H1 (cell line): ENCODE measurements around the gene BRD1. TPM values are rescaled to one million over a fixed set of nuclear protein-coding genes. Genes with fewer than 3 reads are reported as not detected.

Experiments
- CTCF ChIA-PET: fragments of 300-600 bp; sonication (Branson Sonifier 250); formaldehyde crosslinking; loops from one replicate; lab custom pipeline; 2021; ENCODE audit not compliant: partially characterized antibody; lab: Charles Lee
- POLR2A ChIA-PET: fragments of 300-600 bp; sonication (Branson Sonifier 250); formaldehyde crosslinking; loops from one replicate; lab custom pipeline; 2021; ENCODE audit warnings: inconsistent platforms; ENCODE audit not compliant: partially characterized antibody; lab: Charles Lee
- DNase-seq, 2 experiments: peaks; one replicate each; pipeline versions ENCODE4 v3.0.0 to v3.0.0-alpha.2; 2010 to 2022; ENCODE audit warnings: low spot score in 2 of 2, low read depth in 1 of 2, mixed read lengths in 1 of 2
- FAIRE-seq: peaks from 2 replicates; lab custom pipeline; 2011; peaks lifted over from hg19 to GRCh38; lab: Jason Lieb, UNC
- H2AFZ ChIP-seq: 2 replicates; pipeline ENCODE4 v1.8.1; 2012; ENCODE audit warnings: low read length, inconsistent platforms
- H2AK5ac ChIP-seq: 2 replicates; pipeline ENCODE4 v1.6.1; 2013; ENCODE audit warnings: low read depth, low read length
- H2BK120ac ChIP-seq: replicated peaks from 2 replicates; pipeline ENCODE3; 2013; ENCODE audit warnings: low read depth, low read length, inconsistent platforms
- H2BK12ac ChIP-seq: 2 replicates; pipeline ENCODE4 v1.6.1; 2013; ENCODE audit warnings: low read depth, low read length
- H2BK15ac ChIP-seq: 2 replicates; pipeline ENCODE4 v1.6.1; 2013; ENCODE audit warnings: low read length
- H2BK20ac ChIP-seq: 2 replicates; pipeline ENCODE4 v1.6.1; 2013; ENCODE audit warnings: low read length
- H2BK5ac ChIP-seq: 2 replicates; pipeline ENCODE4 v1.6.1; 2013; ENCODE audit warnings: low read depth, low read length
- H3K14ac ChIP-seq: 2 replicates; pipeline ENCODE4 v1.6.1; 2013; ENCODE audit warnings: inconsistent platforms; ENCODE audit not compliant: insufficient read length
- H3K18ac ChIP-seq: 2 replicates; pipeline ENCODE4 v1.6.1; 2013; ENCODE audit warnings: low read length; ENCODE audit errors: extremely low read depth
- H3K23ac ChIP-seq: 2 replicates; pipeline ENCODE4 v1.6.1; 2013; ENCODE audit warnings: inconsistent platforms; ENCODE audit not compliant: insufficient read length
- H3K23me2 ChIP-seq: 2 replicates; pipeline ENCODE4 v1.6.1; 2013; ENCODE audit warnings: low read depth, low read length
- H3K27ac ChIP-seq: 2 replicates; pipeline ENCODE4 v1.6.1; 2011; ENCODE audit warnings: low read depth, low read length, inconsistent platforms
- H3K27me3 ChIP-seq, 4 experiments: replicated peaks in 1 of 4; 1 replicate in 1 of 4; 2 replicates in 3 of 4; pipeline versions ENCODE4 v1.6.1 to v1.8.1; 2011 to 2013; ENCODE audit warnings: low read length in 3 of 4, mild to moderate bottlenecking in 3 of 4, inconsistent platforms in 2 of 4, mixed read lengths in 2 of 4, moderate library complexity in 1 of 4; ENCODE audit not compliant: control insufficient read depth in 3 of 4, insufficient read depth in 3 of 4; ENCODE audit errors: extremely low read depth in 1 of 4
- H3K36me3 ChIP-seq, 4 experiments: 2 replicates each; pipeline versions ENCODE4 v1.6.1 to v1.8.1; 2011 to 2013; ENCODE audit warnings: mild to moderate bottlenecking in 4 of 4, low read length in 3 of 4, moderate library complexity in 2 of 4, control low read depth in 1 of 4, inconsistent platforms in 1 of 4; ENCODE audit not compliant: insufficient read depth in 4 of 4, control insufficient read depth in 2 of 4
- H3K4ac ChIP-seq: replicated peaks from 2 replicates; pipeline ENCODE3; 2013; ENCODE audit warnings: low read length, low read depth, mixed read lengths, inconsistent platforms; ENCODE audit not compliant: insufficient read length
- H3K4me1 ChIP-seq, 4 experiments: replicated peaks in 1 of 4; 1 replicate in 1 of 4; 2 replicates in 3 of 4; pipeline versions ENCODE4 v1.6.1 to v1.8.1; 2011 to 2013; ENCODE audit warnings: low read length in 3 of 4, inconsistent platforms in 2 of 4, mixed read lengths in 1 of 4; ENCODE audit not compliant: insufficient read depth in 4 of 4, control insufficient read depth in 3 of 4
- H3K4me2 ChIP-seq, 2 experiments: 2 replicates each; pipeline versions ENCODE4 v1.6.1 to v1.8.1; 2011 to 2013; ENCODE audit warnings: low read depth in 2 of 2, low read length in 2 of 2, control low read depth in 1 of 2, inconsistent platforms in 1 of 2, mild to moderate bottlenecking in 1 of 2; ENCODE audit not compliant: insufficient read depth in 1 of 2
- H3K4me3 ChIP-seq, 4 experiments: fragments of 200-600, 300-600 bp in 1 of 4; sonication (generic), shearing (Covaris generic), sonication (Bioruptor Twin) in 1 of 4; 2 replicates each; pipeline versions ENCODE4 v1.5.1 to v1.8.1; 2011 to 2016; ENCODE audit warnings: low read length in 4 of 4, low read depth in 3 of 4, control low read depth in 2 of 4, inconsistent platforms in 2 of 4, mild to moderate bottlenecking in 2 of 4, mixed read lengths in 1 of 4, moderate library complexity in 1 of 4; ENCODE audit not compliant: insufficient read depth in 2 of 4; ENCODE audit errors: extremely low read depth in 1 of 4
- H3K56ac ChIP-seq: replicated peaks from 2 replicates; pipeline ENCODE3; 2013; ENCODE audit warnings: low read depth, mild to moderate bottlenecking, mixed read lengths, low read length, inconsistent platforms; ENCODE audit not compliant: insufficient read length
- H3K79me1 ChIP-seq: 2 replicates; pipeline ENCODE4 v1.6.1; 2013; ENCODE audit warnings: low read depth, low read length, control low read depth
- H3K79me2 ChIP-seq, 2 experiments: 2 replicates each; pipeline versions ENCODE4 v1.6.1 to v1.8.1; 2012 to 2013; ENCODE audit warnings: low read length in 2 of 2, mild to moderate bottlenecking in 2 of 2, inconsistent platforms in 1 of 2; ENCODE audit not compliant: insufficient read depth in 2 of 2, control insufficient read depth in 1 of 2
- H3K9ac ChIP-seq, 4 experiments: replicated peaks in 1 of 4; 1 replicate in 1 of 4; 2 replicates in 3 of 4; pipeline versions ENCODE4 v1.6.1 to v1.8.1; 2011 to 2013; ENCODE audit warnings: low read depth in 3 of 4, low read length in 3 of 4, control low read depth in 2 of 4, mild to moderate bottlenecking in 2 of 4, moderate library complexity in 2 of 4, inconsistent platforms in 1 of 4; ENCODE audit errors: extremely low read depth in 1 of 4
- H3K9me3 ChIP-seq, 2 experiments: 2 replicates each; pipeline versions ENCODE4 v1.6.1 to v1.8.1; 2012 to 2013; ENCODE audit warnings: mild to moderate bottlenecking in 2 of 2, moderate library complexity in 2 of 2, control low read depth in 1 of 2, inconsistent platforms in 1 of 2, low read depth in 1 of 2, low read length in 1 of 2, mixed read lengths in 1 of 2; ENCODE audit not compliant: insufficient read depth in 2 of 2
- H4K20me1 ChIP-seq, 2 experiments: replicated peaks in 1 of 2; 2 replicates each; pipeline versions ENCODE3 to v1.8.1; 2011 to 2013; ENCODE audit warnings: inconsistent platforms in 2 of 2, low read length in 2 of 2, mild to moderate bottlenecking in 1 of 2; ENCODE audit not compliant: insufficient read depth in 2 of 2, control insufficient read depth in 1 of 2
- H4K5ac ChIP-seq: 2 replicates; pipeline ENCODE4 v1.6.1; 2013; ENCODE audit warnings: low read length, low read depth, mixed read lengths, inconsistent platforms; ENCODE audit not compliant: insufficient read length
- H4K8ac ChIP-seq: 2 replicates; pipeline ENCODE4 v1.8.0; 2013; ENCODE audit warnings: mild to moderate bottlenecking, moderate library complexity, low read length, inconsistent platforms; ENCODE audit not compliant: insufficient read depth; ENCODE audit errors: extremely low read depth
- H4K91ac ChIP-seq: replicated peaks from 2 replicates; pipeline ENCODE3; 2013; ENCODE audit warnings: low read length, mixed read lengths, inconsistent platforms; ENCODE audit not compliant: insufficient read length
- ASH2L ChIP-seq: fragments of 200-600, 300-600 bp; sonication (generic); IDR thresholded peaks from one replicate; pipeline ENCODE4 v1.7.1; 2017; ENCODE audit warnings: low read length
- WGBS, 2 experiments: shearing (Covaris generic) in 1 of 2; methylation state at CpG; one replicate each; pipeline versions ENCODE4 v1.1.6 to v1.1.7; 2013 to 2015; ENCODE audit warnings: low lambda C conversion rate in 2 of 2, mixed read lengths in 2 of 2, inconsistent platforms in 1 of 2, low coverage in 1 of 2, missing lambda C conversion rate in 1 of 2; ENCODE audit not compliant: insufficient replicate concordance in 2 of 2, insufficient coverage in 1 of 2, insufficient read length in 1 of 2; ENCODE audit errors: extremely low coverage in 1 of 2, missing lambda C conversion rate in 1 of 2; 5-methylcytosine and 5-hydroxymethylcytosine counted together
- polyA plus RNA-seq, 7 experiments: library from polyadenylated mRNA; depleted of rRNA in 3 of 7; stranded (reverse) in 5 of 7; unstranded in 2 of 7; fragments of >200 nt in 5 of 7; fragments of 200-250 nt in 2 of 7; gene quantifications; 1 replicate in 5 of 7; 2 replicates in 1 of 7; 4 replicates in 1 of 7; pipeline versions ENCODE4 v1.2.1 to v1.2.3, GENCODE V29; 2011 to 2013; ENCODE audit warnings: missing spikeins in 2 of 7, mixed read lengths in 2 of 7
- total RNA-seq: library from RNA; stranded (reverse); fragmentation: NEBNext Ultra II Directional; extraction: Animal tissue kit (Norgen Biotek cat#: 25700); gene quantifications from 2 replicates; pipeline ENCODE4 v1.2.1, GENCODE V29; 2021

BRD1 gene
- total and polyA plus RNA-seq, 2 of the 8 experiments (the other 6 are each of a cell fraction or from before 2014, with no cell fraction given) = 6.8 to 34.0 TPM

DNA sequence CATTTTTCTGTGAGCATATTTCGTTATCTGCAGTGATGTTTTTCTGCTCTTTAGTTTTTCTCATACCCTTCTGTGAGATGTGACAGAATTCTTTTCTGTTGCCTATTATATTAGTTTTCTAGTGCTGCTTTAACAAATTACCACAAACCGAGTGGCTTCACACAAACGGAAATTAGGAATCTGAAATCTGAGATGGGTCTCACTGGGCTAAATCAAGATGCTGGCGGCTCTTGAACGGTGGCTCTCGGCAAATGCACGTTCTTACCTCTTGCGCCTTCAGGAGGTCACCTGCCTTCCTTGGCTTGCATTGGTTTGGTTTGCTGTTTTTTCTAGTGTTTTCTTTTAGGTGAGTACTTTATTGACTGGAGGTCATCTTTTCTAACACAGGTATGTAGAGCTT, 39.0 kb upstream of the BRD1 start:
- Histone ChIP-seq H2BK5ac (no peak overlapping the region), H2BK120ac (no peak overlapping the region), H3K4me2 (no peak overlapping the region), H3K9ac (no peak overlapping the region), H3K4ac (no peak overlapping the region), H2BK15ac (no peak overlapping the region), H3K56ac (no peak overlapping the region), H3K79me2 (peaks cover 23 to 92% of the 10 kb centered on the region in 2 experiments), H3K79me1 (peaks cover 19% of the 10 kb centered on the region), H3K18ac (no peak overlapping the region), H3K27ac (no peak overlapping the region), H4K5ac (no peak overlapping the region), H3K23me2 (no peaks in the 10 kb centered on the region), H3K9me3 (peaks cover 9 to 10% of the 10 kb centered on the region in 2 experiments), H2BK12ac (no peak overlapping the region), H2AFZ (no peak overlapping the region), H3K4me1 (no peaks in the 10 kb centered on the region), H3K23ac (no peak overlapping the region), H3K14ac (no peak overlapping the region), H3K36me3 (peaks cover 0 to 6% (median 0%) of the 10 kb centered on the region in 4 experiments; a peak in 3 of 8 replicates), H3K27me3 (no peaks in the 10 kb centered on the region), H4K20me1 (peaks cover 6 to 15% of the 10 kb centered on the region in 2 experiments), H3K4me3 (no peak overlapping the region), H4K8ac (no peak overlapping the region), H2AK5ac (no peak overlapping the region), H4K91ac (no peak overlapping the region), H2BK20ac (no peak overlapping the region)
- FAIRE-seq = no peak
- WGBS, 2 experiments = 76% methylated on average over 8 of the region's 8 CpGs; no CpG with 5 or more reads in 1 of the 2 experiments
- POLR2A ChIA-PET = no interaction called here
- CTCF ChIA-PET = interaction anchor here (1.4 kb wide), 1 partner anchor 9 kb away, joined by 5 read pairs; no protein-coding TSS in a partner anchor
- DNase-seq = no peak
- TF ChIP-seq ASH2L = no peak
